Activated naive CD8-positive, alpha-beta T cell treated with anti-CD3 and anti-CD28 coated beads for 36 hours (primary cell): ENCODE measurements around the gene SLC12A5. TPM values are rescaled to one million over a fixed set of nuclear protein-coding genes. Genes with fewer than 3 reads are reported as not detected.

Source experiments
- DNase-seq: peaks from one replicate; pipeline ENCODE4 v3.0.0; 2021
- H3K27ac Mint-ChIP-seq: one replicate; pipeline ENCODE4 v1.8.0; 2022; ENCODE audit warnings: mild to moderate bottlenecking, moderate library complexity, mixed read lengths
- H3K27me3 Mint-ChIP-seq: one replicate; pipeline ENCODE4 v1.8.0; 2022; ENCODE audit warnings: mild to moderate bottlenecking, mixed read lengths
- H3K36me3 Mint-ChIP-seq: one replicate; pipeline ENCODE4 v1.8.0; 2021; ENCODE audit warnings: mild to moderate bottlenecking, mixed read lengths
- H3K4me1 Mint-ChIP-seq: one replicate; pipeline ENCODE4 v1.8.0; 2021; ENCODE audit warnings: mixed read lengths
- H3K4me3 Mint-ChIP-seq: one replicate; pipeline ENCODE4 v1.8.0; 2022; ENCODE audit warnings: mild to moderate bottlenecking, moderate library complexity, mixed read lengths
- H3K9me3 Mint-ChIP-seq: one replicate; pipeline ENCODE4 v1.8.0; 2022; ENCODE audit warnings: mixed read lengths
- total RNA-seq, 2 experiments: library from RNA; stranded (reverse); gene quantifications; one replicate each; pipeline ENCODE4 v1.2.3, GENCODE V29; 2021

The SLC12A5 gene
- total RNA-seq, 2 experiments from 2014 or later, result 0.26 to 0.52 TPM

- Mint-ChIP-seq H3K36me3 (peaks cover 3% of the 10 kb centered on the region), H3K4me3 (peak overlapping the region; percentile 22), H3K27me3 (peaks cover 69% of the 10 kb centered on the region), H3K27ac (no peak overlapping the region), H3K4me1 (peaks cover 33% of the 10 kb centered on the region), H3K9me3 (peaks cover 3% of the 10 kb centered on the region)
- peak; percentile 79 for DNase-seq
These were observed 15.0 kb upstream of the SLC12A5 start for GRCh38 chr20:46013829-46014516.

DNA sequence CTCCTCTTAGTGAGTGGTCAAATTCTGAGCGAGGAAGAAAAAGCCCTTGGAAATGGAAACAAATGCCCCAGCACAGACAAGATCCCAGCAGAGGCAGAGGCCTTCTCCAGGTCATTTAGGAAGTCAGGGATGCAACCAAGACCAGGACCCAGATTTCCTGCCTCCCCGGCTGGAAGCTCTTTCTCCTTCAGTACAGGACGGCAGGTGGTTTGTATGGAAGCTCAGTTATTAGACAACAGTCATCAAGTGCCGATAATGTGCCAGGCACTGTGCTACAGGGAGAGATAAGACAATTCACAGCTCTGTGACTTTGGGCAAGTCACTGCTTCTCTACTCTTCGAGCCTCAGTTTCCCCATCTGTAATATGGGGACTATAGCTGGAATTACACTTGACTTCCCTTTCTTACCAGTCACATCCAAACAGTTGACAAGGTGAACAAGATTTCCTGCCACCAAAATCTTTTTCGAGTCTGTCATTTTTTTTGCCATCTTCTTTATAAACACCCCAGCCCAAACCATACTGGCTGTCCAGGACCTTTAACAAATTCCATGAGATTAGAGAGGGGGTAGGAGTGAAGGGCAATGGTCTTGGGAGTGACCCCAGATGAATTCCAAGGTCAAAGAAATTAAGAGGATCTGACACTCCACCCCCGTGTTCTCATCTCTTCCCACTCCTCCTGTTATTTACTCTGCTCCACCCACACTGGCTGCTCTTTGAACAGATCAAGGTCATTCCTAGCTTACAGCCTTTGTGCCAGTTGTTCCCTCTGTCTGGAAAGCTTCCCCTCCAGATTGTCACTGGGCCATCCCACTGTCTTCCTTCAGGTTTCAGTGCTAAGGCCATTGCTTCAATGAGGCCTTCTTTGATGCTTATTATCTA, 14.3 kb upstream of the SLC12A5 start:
- H3K27me3 Mint-ChIP-seq, result peaks cover 62% of the 10 kb centered on the region

GRCh38 chr20:46017272-46017671, 11.7 kb upstream of the SLC12A5 start:
- Mint-ChIP-seq H3K27ac (no peak overlapping the region), H3K4me3 (no peak overlapping the region), H3K4me1 (peaks cover 14% of the 10 kb centered on the region), H3K9me3 (no peaks in the 10 kb centered on the region), H3K36me3 (no peaks in the 10 kb centered on the region), H3K27me3 (peaks cover 55% of the 10 kb centered on the region)
- no peak for DNase-seq

More for the DNA sequence above, 14.3 kb upstream of the SLC12A5 start:
- Mint-ChIP-seq H3K27ac (no peak overlapping the region), H3K36me3 (peaks cover 3% of the 10 kb centered on the region), H3K4me1 (peaks cover 25% of the 10 kb centered on the region), H3K9me3 (peaks cover 3% of the 10 kb centered on the region), H3K4me3 (peak overlapping the region; percentile 6)
- DNase-seq, result no peak

DNA sequence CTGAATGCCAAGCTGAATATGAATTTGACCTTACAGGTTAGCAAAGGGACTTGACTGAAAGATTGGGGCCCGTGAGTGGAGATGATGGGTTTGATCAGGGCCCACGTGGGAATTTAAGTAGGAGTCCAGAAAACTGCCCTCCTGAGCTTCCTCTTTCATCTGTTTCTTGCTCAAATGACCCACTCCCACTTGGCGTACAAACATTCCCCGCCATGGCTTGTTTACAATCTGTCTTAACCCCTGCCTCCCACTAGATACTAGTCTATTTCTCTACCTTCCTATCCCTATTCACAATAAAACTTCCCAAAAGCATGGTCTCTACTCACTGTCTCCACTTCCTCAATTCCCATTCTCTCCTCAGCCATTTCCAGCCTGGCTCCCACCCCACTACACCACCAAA, 10.9 kb upstream of the SLC12A5 start:
- H3K4me1 Mint-ChIP-seq, result peaks cover 15% of the 10 kb centered on the region
- no peaks in the 10 kb centered on the region for H3K9me3 Mint-ChIP-seq
- H3K27ac Mint-ChIP-seq, result no peak overlapping the region
- H3K36me3 Mint-ChIP-seq, result no peaks in the 10 kb centered on the region
- H3K4me3 Mint-ChIP-seq, result no peak overlapping the region
- peaks cover 52% of the 10 kb centered on the region for H3K27me3 Mint-ChIP-seq
- no peak for DNase-seq

- no peak for DNase-seq
- H3K9me3 Mint-ChIP-seq, result no peaks in the 10 kb centered on the region
- no peak overlapping the region for H3K4me3 Mint-ChIP-seq
- no peaks in the 10 kb centered on the region for H3K36me3 Mint-ChIP-seq
- no peak overlapping the region for H3K27ac Mint-ChIP-seq
- H3K27me3 Mint-ChIP-seq, result peaks cover 52% of the 10 kb centered on the region
- H3K4me1 Mint-ChIP-seq, result peaks cover 15% of the 10 kb centered on the region
These were observed 10.4 kb upstream of the SLC12A5 start for GRCh38 chr20:46018611-46019010.

GRCh38 chr20:46020555-46020954, 8.5 kb upstream of the SLC12A5 start:
- H3K36me3 Mint-ChIP-seq, result no peaks in the 10 kb centered on the region
- H3K9me3 Mint-ChIP-seq, result no peaks in the 10 kb centered on the region
- no peak for DNase-seq
- H3K27ac Mint-ChIP-seq, result no peak overlapping the region
- no peak overlapping the region for H3K4me3 Mint-ChIP-seq
- peaks cover 49% of the 10 kb centered on the region for H3K27me3 Mint-ChIP-seq
- peaks cover 10% of the 10 kb centered on the region for H3K4me1 Mint-ChIP-seq

DNA sequence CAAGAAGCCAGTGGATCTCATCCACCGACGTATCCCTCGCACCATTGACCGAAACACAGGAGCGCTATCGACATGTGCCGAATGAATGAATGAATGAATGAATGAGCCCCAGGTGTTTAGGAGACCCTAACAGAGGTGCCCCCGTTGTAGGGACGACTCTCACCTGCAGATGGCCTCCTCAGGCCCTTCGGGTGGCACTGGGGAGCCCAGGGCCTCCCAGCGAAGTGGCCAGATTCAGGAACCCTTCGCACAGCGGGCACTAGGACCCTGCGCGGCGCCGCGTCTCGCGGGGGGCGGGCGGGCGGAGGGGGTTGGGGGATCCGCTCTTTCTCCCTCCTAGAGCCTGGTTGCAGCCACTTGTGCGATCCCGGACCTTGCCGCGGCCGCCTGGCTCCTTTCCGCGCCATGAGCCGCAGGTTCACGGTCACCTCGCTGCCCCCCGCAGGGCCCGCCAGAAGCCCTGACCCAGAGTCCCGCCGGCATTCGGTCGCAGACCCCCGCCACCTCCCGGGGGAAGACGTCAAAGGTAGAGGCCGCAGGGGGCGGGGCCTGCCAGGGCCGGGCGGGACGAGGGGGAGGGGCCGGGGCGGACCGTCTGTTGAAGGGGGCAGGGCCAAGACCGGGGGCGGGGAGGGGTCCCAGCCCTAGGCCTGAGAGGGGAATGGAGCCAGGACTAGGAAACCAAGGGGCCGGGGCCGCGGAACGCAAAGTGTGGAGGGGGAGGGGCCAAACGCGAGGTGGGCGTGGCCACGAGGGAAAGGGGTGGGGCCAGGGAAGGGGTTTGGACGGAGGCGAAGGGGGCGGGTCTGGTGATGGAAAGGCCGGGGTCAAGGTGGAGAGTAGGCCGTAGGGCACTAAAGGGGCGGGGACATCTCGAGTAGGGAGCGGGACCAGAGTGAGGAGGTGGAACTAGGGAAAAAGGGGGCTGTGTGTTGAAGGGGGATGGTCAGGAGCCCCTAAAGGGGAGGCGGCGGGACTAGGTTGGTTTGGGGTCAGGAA, 7.4 kb upstream of the SLC12A5 start:
- H3K27me3 Mint-ChIP-seq, result peaks cover 52% of the 10 kb centered on the region
- H3K36me3 Mint-ChIP-seq, result no peaks in the 10 kb centered on the region
- H3K27ac Mint-ChIP-seq, result no peak overlapping the region
- DNase-seq, result peak; percentile 58
- peak overlapping the region; percentile 78 for H3K4me3 Mint-ChIP-seq
- H3K9me3 Mint-ChIP-seq, result no peaks in the 10 kb centered on the region
- peaks cover 10% of the 10 kb centered on the region for H3K4me1 Mint-ChIP-seq

DNA sequence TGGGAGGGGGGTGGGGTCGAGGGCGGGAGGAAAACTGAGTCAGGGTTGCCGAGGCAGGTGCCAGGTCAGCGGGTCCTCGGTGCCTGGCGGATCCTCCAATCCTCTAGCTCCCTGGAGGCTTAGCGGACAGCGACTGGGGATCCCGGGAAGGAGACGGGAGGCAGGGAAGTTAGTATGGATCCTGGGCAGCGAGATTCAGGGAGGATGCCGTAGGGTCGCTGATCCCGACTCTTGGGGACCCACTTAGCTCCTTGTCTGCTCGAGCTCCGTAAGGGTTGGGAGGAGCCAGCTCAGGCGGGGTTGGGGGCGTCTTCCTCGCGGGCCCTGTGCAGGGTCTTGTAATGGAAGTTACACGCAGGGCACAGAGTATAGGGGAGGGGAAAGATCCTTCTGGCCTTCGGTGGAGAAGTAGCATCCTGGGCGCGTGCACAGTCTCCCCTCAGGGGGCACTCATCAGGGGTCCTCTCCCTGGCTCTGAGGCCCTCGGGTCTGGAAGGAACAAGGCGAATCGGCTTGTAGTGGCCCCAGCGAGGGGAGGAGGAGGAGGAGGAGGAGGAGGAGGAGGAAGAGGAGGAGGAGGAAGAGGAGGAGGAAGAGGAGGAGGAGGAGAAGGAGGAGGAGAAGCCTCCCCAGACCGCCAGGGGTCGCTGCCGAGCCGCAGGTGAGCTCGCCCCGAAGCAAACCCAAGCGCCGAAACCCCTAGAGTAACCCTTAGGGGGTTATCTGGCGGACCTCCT, 6.4 kb upstream of the SLC12A5 start:
- H3K27me3 Mint-ChIP-seq, result peaks cover 61% of the 10 kb centered on the region
- no peaks in the 10 kb centered on the region for H3K36me3 Mint-ChIP-seq
- H3K27ac Mint-ChIP-seq, result no peak overlapping the region
- DNase-seq, result peak; percentile 80
- H3K9me3 Mint-ChIP-seq, result no peaks in the 10 kb centered on the region
- H3K4me1 Mint-ChIP-seq, result peaks cover 10% of the 10 kb centered on the region
- H3K4me3 Mint-ChIP-seq, result peak overlapping the region; percentile 78

DNA sequence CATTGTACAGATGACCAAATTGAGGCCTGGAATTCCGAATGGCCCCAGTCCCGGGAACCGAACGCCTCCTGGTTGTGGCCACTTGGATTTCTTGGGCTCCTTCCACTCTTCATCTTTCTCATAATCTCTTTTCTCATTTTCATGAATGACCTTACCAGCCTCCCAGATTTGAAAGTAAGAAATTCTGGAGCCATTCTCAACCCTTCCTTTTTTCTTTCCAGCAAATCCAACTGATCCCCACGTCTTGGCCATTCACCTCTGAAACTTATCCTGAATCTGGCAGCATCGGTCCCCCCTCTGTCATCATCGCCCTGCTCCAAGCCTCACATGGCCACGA, 5.9 kb upstream of the SLC12A5 start:
- H3K9me3 Mint-ChIP-seq, result no peaks in the 10 kb centered on the region
- DNase-seq, result no peak
- H3K4me3 Mint-ChIP-seq, result no peak overlapping the region
- H3K4me1 Mint-ChIP-seq, result peaks cover 10% of the 10 kb centered on the region
- peaks cover 67% of the 10 kb centered on the region for H3K27me3 Mint-ChIP-seq
- no peak overlapping the region for H3K27ac Mint-ChIP-seq
- H3K36me3 Mint-ChIP-seq, result no peaks in the 10 kb centered on the region

DNA sequence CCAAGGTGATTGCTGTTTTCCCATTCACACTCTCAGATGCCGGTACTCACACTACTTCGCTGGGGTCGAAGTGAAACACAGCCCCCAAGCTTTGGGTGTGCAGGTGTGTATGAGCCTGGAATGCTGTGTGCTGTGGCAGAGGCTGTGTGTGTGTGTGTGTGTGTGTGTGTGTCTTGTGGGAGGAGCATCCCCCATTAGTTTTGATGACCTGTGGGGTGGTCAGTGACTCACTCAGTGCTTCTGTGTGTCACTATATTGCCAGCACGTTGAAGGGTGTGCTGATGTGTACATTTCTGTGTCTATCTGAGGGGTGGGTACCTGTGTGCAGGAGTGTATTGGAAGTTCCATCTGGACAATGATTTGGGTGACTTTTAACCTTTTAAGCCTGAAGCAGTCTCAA, 5.0 kb upstream of the SLC12A5 start:
- Mint-ChIP-seq H3K4me3 (no peak overlapping the region), H3K9me3 (no peaks in the 10 kb centered on the region), H3K4me1 (peaks cover 10% of the 10 kb centered on the region), H3K27ac (no peak overlapping the region), H3K27me3 (peaks cover 74% of the 10 kb centered on the region), H3K36me3 (peaks cover under 1% of the 10 kb centered on the region)
- no peak for DNase-seq

DNA sequence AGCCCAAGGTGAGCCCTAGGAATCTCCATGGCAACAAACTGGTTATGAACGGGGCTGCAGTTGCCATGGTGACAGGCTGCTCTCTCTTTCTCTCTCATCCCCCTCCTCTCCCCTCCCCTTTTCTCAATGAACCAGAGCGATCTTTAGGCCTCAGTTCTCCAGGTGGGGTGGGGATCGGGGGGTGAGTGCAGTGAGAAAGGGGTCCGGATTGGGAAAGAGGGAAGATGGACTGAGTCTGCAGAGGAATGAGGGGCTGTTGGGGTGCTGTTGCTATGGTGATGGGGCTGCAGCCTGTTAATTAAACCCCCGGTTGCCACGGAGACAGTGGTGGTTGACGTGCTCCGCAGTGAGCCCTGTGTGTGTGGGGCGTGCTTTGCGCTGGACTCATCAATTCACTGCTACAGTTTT, 3.6 kb upstream of the SLC12A5 start:
- Mint-ChIP-seq H3K27ac (no peak overlapping the region), H3K27me3 (peaks cover 81% of the 10 kb centered on the region), H3K4me3 (no peak overlapping the region), H3K9me3 (no peaks in the 10 kb centered on the region), H3K4me1 (peaks cover 10% of the 10 kb centered on the region), H3K36me3 (peaks cover 1% of the 10 kb centered on the region)
- no peak for DNase-seq

GRCh38 chr20:46027245-46027853, 1.7 kb upstream of the SLC12A5 start:
- no peak for DNase-seq
- Mint-ChIP-seq H3K4me1 (peaks cover 3% of the 10 kb centered on the region), H3K27ac (peak overlapping the region; percentile 27), H3K27me3 (peaks cover 82% of the 10 kb centered on the region), H3K9me3 (no peaks in the 10 kb centered on the region), H3K36me3 (peaks cover 1% of the 10 kb centered on the region), H3K4me3 (no peak overlapping the region)

GRCh38 chr20:46028110-46028509, 905 bp upstream of the SLC12A5 start:
- H3K4me1 Mint-ChIP-seq, result no peaks in the 10 kb centered on the region

More at GRCh38 chr20:46028110-46028509, 905 bp upstream of the SLC12A5 start:
- Mint-ChIP-seq H3K36me3 (peaks cover 1% of the 10 kb centered on the region), H3K9me3 (no peaks in the 10 kb centered on the region), H3K4me3 (no peak overlapping the region), H3K27me3 (peaks cover 85% of the 10 kb centered on the region), H3K27ac (no peak overlapping the region)
- DNase-seq, result no peak
